Dedifferentiated amniotic fluid mesenchymal stem cell (primary cell): ENCODE results near the gene CCDC97.
"Not testable (repeated sequence)": the region's sequence is repeated elsewhere in the genome, so short reads cannot be mapped to it uniquely, and the experiment has no call there.

Experiments used
- DNase-seq: peaks from one replicate; pipeline ENCODE4 v3.0.0-alpha.2; 2016; ENCODE audit errors: extremely low spot score

CCDC97 gene

GRCh38 chr19:41364524-41365391 is 54.8 kb downstream of the CCDC97 start:
- DNase-seq, result no peak

GRCh38 chr19:41366089-41366488 is 56.1 kb downstream of the CCDC97 start:
- no peak for DNase-seq

- peak; percentile 91 for DNase-seq
These were observed 57.9 kb downstream of the CCDC97 start for GRCh38 chr19:41367848-41368301.

- no peak for DNase-seq
These were observed 59.8 kb downstream of the CCDC97 start for GRCh38 chr19:41369769-41370168.

- DNase-seq, result not testable (repeated sequence)
These were observed 61.1 kb downstream of the CCDC97 start for GRCh38 chr19:41371119-41371518.

- DNase-seq, result no peak
These were observed 61.6 kb downstream of the CCDC97 start for GRCh38 chr19:41371541-41371940.

GRCh38 chr19:41372501-41372900 is 62.5 kb downstream of the CCDC97 start:
- no peak for DNase-seq

- peak; percentile 78 for DNase-seq
These were observed 64.0 kb downstream of the CCDC97 start for GRCh38 chr19:41373993-41374392.
